NCI-H1092 treated with DMSO at 0.1 percent for 48 hours (cell line): ENCODE results near the gene TMEM184B.

ENCODE experiments used
- DNase-seq: peaks from one replicate; lab custom pipeline; 2025; lab: John Stamatoyannopoulos, UW

The TMEM184B gene

DNA sequence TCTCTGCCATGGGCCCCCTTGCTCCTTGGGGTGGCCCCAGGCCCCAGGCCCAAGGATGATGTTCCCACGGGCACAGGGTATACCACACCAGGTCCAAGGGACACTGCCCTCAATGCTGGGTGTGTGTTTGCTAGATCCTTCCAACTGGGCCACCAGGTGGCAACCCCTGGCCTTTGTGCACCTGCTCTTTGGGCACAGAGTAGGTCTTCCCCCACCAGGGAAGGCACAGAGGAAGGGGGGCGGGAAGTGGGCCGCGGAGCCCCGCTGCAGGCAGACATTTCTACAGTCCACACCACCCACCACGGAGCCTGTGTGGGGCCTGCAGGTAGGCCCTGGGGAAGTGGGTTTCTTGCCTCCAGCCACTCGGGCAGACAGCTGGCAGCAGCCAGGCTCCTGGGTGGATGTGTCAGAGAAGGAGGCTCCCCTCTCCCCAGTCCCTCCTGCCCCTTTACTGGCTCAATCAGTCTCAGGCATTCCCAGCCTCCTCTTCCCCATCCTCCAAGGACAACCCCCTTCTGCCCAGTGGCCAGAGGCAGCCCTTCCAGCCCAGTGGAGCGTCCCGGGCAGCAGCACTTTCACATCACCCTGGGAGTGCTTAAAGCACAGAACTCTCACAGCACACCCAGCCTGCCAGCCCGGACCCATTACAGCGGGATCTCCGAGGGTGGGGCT lies 49.4 kb downstream of the TMEM184B start:
- DNase-seq = no peak

DNA sequence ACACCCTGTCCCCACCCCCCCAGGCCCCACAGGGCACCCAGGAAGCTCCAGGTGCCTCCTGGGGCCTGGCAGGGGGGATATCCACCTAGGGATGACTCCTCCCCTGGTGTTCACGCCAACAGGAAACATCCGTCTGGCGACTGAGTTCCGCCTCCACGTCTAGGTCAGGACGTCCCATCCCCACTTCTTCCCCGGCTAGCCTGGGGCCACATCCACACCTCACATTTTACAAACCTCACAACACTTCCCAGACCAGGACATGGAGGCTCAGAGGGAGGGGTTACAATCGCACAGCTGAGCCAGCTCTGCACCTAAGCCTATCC lies 50.1 kb downstream of the TMEM184B start:
- DNase-seq = no peak

DNA sequence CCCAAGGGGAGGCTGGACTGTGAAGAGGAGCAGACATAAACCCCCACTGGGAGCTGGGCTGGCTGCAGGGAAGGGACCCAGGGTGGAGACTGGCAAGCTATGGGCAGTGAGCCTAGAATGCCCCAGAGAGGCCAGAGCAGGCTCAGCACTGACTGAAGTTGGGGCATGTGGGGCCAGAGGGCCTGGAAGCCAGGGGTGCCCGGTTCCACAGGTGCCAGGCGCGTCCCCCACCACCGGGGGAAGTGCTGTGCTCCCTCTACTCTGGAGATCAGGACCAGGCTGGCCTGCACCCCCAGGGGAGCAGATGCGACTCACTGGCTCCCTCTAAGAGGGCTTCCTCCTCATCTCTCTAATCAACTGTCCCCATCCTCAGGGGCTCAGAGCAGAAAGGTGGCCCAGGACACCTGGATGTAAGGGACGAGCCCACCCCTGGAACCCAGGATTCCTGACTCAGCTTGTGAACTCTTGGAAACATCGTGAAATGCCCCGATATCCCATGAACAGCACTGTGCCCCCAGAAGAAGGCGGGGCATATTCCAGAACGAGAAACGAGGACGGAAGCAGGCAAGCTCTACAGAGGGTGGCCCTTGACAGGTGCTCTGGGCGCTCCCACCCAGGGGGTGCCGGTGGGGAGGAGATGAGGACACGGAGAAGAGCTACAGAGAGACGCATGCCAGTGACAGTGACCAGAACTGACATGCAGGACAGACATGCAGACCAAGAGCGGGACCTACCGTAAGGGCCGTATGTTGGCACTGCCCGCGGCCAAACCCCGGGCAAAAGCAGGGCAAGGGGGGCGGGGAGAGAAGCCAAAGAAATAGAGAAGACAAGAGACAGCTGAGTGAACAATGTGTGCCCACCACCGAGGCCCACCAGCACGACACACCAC lies 50.7 kb downstream of the TMEM184B start:
- DNase-seq = no peak

DNA sequence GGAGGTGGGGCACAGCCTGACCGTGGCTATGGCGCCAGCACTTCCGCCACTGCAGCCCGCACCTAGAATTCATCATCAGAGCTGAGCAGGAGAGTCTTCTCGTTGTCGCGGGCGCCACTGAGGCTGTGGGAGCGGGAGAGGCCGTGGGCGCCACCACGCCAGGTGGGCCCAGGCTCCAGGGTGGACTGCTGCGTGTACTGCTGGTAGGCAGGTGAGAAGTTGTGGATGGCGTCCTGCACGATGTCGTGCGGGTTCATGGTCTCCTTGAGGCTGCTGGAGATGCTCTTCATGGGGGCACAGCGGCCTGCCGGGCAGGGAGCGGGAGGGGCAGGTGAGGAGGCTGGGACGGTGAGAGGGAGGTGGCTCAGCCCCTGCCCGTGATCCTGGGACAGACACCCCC lies 51.4 kb downstream of the TMEM184B start:
- DNase-seq = no peak

DNA sequence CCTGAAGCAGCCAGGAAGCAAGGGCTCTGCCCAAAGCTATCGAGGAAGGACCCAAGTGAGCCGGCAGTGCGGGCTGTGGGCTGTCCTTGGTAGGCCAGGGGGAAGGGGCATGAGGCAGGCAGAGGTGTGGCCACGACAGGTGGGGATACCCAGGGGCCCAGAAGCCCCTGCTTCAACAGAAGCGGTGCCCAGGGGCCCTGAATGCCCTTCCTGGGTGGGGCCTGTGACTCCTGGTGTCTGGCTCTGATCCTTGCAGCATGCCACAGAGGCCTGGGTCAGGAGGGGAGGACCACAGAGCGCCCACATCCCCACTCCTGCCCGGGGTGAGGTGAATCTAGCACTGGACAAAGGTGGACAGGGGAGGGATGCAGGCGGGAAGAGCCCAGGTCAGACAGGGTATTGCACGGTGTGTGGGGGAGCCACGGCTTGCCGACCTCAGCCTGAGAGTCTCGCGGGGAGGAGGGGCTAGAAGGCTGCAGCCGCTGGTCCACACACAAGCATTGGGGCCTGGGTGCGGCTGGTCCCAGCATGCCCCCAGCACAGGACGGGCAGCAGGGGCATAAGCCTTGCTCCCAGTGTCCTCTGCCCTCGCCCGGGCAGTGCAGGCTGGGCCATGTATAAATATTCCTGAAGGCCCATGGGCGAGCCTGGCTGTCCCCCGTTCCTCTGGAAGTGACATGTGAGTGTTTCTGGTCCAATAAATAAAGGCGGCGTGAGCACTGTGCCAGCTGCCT lies 52.0 kb downstream of the TMEM184B start:
- DNase-seq = no peak

DNA sequence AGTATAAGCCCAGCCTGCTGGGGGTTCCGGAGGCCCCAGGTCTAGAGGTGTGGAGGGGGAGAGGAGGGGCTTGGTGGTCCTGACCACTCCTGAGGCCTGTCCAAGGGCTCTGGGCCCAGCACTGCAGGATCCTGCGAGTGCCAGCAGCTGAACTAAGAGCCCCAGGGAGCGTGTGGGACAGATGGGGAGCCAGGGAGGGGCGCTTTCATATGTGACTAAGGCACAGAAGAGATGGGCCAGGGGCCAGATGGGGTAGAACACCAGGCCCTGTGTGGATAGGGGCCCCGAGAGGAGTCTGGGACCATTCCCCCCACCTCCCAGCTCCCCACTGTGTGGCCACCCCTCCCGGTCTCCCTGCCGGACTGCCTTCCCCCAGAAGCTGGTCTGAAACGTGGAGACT lies 52.6 kb downstream of the TMEM184B start:
- DNase-seq = no peak

DNA sequence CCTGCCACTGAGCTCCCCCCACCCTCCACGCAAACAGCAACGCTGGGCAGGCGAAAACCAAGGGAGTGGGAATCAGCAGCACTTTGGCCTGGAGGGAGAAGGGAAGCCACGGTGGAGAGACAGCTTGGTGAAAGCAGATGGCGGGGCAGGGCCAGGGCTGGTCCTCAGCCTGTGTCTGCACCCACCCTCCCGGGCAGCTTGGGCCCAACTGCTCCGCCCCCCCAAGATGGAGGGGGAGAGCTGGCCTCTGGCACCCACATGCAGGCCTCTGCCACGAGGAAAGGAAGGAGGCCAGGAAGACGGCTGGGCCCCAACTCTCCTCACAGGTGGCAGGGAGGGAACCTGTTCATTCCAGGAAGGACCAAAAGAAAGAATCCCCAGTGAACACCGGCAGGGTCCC lies 53.2 kb downstream of the TMEM184B start:
- no peak for DNase-seq

DNA sequence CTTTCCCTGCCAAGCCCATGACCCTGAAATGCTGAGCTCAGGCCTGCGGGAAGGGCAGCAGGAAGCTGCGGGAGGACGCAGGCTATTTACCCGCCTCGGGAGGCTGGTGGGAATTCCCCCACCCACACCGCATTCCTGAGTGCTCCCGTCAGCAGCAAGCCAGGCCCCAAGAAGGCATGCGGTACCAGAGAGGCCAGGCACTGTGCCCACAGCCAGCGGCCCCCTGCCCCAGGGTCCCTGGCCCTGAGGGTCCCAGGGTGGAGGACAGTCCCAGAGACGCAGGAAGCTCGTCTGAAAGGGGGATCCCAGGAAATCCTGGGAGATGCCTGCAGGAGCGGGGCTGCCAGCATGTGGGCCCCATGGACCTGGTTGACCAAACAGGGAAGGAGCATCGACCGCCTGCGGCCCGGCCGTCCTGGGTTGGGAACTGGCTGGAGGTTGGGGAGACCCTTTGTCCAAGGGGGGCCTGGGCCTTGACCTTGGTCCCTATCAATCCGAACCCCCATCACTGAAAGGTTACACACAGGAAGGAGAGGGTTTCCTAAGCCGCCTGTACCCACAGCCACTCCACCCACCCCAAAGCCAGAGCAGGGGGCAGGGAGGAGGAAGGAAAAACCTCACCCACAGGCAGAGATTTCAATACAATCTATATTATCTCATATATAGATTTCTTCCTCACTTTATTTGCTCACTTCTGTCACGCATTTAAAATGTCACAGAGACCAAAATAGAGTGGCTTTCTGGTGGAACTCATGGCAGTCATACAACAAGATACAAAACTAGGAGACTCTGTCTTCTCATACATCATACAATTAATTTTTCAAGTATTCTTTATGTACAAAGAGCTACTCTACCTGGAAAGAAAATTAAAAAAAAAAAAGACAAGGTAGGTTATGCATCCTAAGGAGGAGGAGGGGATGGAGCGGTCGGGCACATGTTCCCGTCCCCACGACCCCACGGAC lies 53.9 kb downstream of the TMEM184B start:
- no peak for DNase-seq

DNA sequence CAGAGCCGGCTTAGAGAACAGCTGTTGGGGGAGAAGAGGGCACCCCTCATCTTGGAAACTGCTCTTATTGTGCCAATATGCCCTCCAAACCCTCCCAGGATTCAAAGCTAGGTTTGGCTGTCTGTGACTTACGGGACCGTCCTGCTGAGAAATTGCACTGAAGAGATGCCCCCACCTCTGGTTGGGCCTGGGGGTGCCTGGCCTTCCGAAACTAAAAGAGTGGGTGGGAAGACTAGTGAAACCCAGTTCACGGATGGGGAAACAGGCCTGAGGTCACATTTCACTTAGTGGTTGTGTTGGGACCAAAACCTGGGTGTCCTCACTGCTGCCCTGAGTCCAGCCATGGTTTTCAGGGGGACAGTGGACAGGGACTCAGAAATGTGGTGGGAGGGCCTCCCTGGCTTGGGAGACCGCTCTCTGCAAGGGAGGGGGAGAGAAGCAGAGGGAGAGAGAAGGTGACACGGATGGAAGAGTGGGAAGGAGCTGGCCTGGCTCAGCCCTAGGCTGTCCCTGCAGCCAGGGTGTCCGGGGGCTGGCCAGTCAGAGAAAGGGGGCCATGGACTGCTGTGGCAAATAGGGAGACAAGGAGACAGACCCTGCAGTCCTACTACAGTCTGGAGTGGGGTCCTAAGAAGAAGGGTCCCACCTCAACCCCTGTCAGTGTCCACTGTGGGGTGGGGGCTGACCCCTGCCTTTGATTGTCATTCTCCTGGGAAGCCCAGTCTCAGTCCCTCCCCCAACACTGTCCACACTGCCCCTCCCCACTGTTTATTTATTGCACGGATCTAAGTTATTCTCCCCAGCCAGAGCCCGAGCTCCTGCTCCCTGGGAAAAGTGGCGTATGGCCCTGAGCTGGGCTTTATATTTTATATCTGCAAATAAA lies 57.4 kb downstream of the TMEM184B start:
- DNase-seq = no peak

DNA sequence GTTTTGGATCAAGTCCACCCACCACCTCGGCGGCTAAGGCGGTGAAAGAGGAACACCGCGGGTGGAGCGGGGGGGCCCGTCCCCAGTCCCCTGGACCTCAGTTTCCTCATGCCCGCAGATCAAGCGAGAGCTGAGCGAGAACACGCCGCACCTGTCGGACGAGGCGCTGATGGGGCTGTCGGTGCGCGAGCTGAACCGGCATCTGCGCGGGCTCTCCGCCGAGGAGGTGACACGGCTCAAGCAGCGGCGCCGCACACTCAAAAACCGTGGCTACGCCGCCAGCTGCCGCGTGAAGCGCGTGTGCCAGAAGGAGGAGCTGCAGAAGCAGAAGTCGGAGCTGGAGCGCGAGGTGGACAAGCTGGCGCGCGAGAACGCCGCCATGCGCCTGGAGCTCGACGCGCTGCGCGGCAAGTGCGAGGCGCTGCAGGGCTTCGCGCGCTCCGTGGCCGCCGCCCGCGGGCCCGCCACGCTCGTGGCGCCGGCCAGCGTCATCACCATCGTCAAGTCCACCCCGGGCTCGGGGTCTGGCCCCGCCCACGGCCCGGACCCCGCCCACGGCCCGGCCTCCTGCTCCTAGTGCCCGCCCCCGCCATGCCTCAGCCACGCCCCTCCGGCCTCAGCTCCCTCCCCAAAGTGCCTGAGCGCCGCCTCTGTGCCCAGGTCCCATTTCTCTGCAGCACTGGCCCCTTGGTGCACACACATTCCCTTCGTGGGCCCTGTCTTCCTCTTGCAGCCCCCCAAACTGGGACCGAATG lies 58.3 kb downstream of the TMEM184B start:
- DNase-seq = no peak

DNA sequence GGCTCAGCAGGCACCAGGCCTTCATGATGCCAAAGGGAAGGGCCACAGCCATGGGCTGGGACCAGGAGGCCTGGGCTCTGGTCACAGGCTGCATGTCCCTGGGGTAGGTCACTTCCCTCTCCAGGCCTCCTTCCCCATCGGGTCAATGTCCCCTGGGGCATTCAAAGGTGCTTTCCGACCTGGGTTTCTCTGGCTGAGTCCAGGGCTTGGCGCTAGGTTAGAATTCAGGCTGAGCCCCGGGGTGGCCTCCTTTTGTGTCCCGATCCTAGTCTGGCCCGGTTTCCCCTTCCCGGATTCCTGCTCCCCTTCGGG lies 58.9 kb downstream of the TMEM184B start:
- no peak for DNase-seq

DNA sequence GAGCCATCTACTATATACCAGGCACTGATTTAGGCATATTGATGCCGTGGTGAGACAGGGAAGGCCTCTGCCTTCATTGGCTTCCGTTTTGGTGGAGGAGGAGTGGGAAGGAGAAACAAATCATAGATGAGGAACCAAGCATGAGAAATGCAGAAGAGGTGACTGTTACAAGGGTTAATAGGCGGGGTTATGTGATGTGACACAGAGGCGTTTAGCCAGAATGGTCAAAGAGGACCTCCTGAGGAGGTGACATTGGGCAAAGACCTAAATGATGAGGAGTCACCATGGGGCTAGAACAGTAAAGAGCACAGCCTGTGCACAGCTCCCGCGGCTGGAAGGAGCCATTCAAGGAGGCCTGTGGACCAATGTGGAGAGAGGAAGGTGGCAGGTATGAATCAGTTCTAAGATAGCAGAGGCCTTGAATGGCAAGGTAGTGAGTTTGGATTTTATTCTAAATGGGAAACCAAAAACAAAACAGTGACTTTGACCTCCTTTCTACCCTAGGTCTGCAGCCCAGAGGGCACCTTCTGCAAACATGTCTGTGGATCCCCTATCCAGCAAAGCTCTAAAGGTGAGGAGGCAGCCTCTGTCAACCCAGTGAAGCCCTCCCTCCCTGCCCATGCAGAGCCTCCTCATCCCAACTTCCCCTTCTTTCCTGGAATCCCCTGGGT lies 59.4 kb downstream of the TMEM184B start:
- DNase-seq = no peak

DNA sequence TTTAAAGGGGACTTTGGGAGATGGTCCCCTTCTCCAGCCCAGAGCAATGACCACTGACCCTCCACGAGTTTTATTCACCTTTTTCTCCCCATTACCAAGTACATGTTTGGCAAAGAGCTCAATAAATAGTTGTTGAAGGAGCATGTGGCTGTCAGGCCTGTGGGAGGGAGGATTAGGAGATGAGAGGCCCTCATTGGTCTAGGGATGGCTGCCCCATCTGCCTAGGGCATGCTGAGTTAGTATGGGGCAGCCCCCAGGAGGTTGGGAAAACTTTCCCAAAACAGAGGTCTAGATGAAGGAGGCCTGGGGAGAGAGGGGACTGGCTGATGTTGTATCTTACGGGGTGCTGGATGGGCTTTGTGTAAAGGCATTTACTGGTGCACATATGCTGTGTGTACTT lies 60.4 kb downstream of the TMEM184B start:
- no peak for DNase-seq

DNA sequence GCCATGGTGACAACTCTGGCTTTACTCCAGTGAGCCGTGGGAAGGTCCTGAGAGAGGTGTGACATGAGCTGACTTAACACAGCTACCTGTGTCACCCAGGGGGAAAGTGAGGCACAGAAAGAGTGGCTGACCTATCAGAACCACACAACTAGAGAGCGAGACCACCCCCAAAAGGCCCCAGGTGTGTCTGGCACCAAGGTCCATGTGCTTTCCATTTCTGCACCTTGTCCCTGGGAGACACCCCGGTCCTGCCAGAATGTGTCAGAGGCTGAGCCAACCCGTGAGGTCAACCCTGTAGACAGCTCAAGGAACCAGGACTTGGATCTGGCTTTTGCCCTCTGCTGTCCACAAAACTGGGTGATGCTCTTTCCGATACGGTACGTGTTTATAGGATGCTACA lies 61.3 kb downstream of the TMEM184B start:
- DNase-seq = no peak

DNA sequence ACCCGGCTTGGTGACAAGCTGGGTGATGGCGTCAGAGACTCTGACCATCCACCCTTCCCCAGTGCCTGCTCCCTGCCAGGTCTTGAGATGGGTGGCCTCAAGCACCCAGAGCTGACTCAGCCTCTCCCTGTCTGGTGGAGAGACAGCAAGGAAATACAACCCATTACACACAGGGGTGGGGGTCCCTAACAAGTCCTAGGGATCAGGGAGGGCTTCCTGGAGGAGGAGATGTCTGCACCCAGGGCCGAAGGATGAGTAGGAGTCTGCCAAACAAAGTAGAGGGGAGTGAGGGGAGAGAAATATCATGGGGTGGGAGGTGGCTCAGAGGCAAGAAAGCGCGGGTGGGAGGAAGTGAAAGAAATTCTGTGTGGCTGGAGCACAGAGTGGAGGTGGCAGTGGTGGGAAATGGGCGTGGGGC lies 64.2 kb downstream of the TMEM184B start:
- DNase-seq = no peak

DNA sequence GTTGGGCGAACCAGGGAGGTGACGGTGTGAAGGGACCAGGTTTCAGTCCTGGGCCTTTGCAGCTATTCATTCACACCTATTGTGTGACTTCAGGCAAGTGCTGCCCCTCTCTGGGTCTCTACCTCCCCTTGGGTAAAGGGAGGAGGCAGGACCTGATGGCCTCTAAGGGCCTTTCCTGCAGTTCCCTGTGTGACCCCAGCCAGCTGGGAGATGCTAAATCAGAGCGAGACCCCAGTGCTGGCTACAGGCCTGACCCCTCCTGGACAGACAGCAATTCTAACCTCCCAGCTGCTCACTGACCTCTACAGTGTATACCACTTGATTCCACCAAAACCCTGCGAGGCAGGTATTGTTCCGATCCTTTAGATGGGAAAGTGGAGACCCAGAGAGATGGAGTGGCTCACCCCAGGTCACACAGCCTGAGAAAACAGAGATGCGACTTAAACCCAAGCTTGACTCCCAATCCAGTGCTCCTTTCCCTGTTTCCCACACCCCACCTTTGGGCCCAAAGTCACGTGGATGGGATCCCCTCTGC lies 64.8 kb downstream of the TMEM184B start:
- DNase-seq = no peak

DNA sequence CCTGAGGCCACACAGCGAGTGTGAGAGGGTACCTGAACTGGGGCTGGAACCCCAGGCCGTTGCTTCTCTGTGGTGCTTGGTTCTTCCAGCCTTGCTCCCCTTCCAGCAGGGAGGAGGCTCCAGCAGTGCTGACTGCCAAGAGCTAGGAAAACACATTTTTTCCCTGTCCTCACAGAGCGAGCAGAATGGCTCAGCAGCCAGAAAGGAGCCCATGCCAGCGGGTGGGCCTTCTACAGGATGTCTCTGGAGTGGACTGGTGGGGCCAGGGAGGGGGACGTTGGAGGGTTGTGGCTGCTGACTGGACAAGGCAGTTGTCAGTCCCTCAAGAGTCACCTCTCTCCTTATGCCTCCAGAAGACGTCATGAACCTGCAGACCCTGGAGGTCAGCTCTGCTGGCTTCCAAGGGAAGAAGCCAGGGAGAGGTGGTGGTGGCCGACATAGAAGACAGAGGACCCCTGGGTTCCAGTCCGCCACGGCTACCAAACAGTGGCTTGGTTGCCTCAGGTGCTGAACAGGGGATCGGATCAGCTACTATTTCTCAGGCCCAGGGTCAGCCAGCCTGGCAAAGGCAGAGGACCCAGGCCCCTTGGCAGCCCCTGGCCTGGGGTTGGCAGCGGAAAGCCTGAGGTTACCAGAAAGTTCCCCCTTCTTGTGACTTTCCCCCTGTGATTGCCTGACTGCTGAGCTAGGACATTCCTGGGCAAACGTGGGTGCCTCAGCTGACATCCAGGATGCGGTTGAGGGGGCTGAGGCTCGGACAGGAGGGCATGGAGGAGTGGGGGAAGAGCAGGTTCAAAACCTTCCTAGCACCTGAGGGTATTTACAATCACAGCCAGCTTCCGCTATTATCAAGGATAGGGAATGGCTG lies 67.3 kb downstream of the TMEM184B start:
- DNase-seq = no peak

DNA sequence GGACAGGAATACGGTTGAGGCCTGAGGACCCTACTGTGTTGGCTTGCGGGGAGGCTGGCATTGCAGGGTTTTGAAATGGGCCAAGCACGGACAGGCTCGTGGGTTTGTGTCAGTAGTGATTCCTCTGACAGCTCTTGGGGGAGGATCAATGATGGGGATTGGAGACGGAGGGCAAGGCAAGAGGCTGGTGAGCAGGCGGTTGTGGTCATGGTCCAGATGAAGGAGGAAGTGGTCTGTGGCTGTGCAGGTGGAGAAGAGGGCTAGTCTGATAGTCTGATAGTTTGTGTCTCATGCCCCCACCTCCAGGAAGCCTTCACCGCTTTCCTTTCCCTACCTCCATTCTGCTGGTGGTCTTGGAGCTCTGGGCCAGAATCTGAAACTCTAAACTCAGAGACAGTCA lies 68.0 kb downstream of the TMEM184B start:
- no peak for DNase-seq
